Measurements from ENCODE around the gene COX5B. TPM values are rescaled to one million over a fixed set of nuclear protein-coding genes. Genes with fewer than 3 reads are reported as not detected.
"Not testable (repeated sequence)": the region's sequence is repeated elsewhere in the genome, so short reads cannot be mapped to it uniquely, and the experiment has no call there.

The COX5B gene
- total RNA-seq, 1 experiment from 2014 or later = 196 TPM

GRCh38 chr2:97617911-97618310, 28.0 kb upstream of the COX5B start:
- no peaks in the 10 kb centered on the region for H3K9me3 Mint-ChIP-seq (ENCODE audit: low read depth, unreplicated experiment)
- CTCF ChIA-PET = no interaction called here
- H3K27ac Mint-ChIP-seq (ENCODE audit: unreplicated experiment) = no peak overlapping the region
- H3K4me1 Mint-ChIP-seq (ENCODE audit: low read depth, unreplicated experiment) = no peaks in the 10 kb centered on the region
- no peak overlapping the region for H3K4me3 Mint-ChIP-seq (ENCODE audit: low read depth, unreplicated experiment)
- H3K27me3 Mint-ChIP-seq (ENCODE audit: unreplicated experiment) = no peaks in the 10 kb centered on the region
- TF ChIP-seq CTCF (IDR thresholded peaks at IDR 0.05; ENCODE audit: unreplicated experiment) = no peak
- DNase-seq = no peak
- intact Hi-C loops (cut with micrococcal nuclease; ENCODE audit: unreplicated experiment) = no loop called here
- BruUV-seq (replicated peaks) = no TSS peak
- no peaks in the 10 kb centered on the region for H3K36me3 Mint-ChIP-seq (ENCODE audit: insufficient read depth, unreplicated experiment)

- H3K4me1 Mint-ChIP-seq (ENCODE audit: low read depth, unreplicated experiment); intact Hi-C loops (cut with micrococcal nuclease; ENCODE audit: unreplicated experiment); DNase-seq; H3K27me3 Mint-ChIP-seq (ENCODE audit: unreplicated experiment); CTCF ChIA-PET; H3K9me3 Mint-ChIP-seq (ENCODE audit: low read depth, unreplicated experiment); H3K36me3 Mint-ChIP-seq (ENCODE audit: insufficient read depth, unreplicated experiment); H3K4me3 Mint-ChIP-seq (ENCODE audit: low read depth, unreplicated experiment); BruUV-seq (replicated peaks); H3K27ac Mint-ChIP-seq (ENCODE audit: unreplicated experiment): not testable (repeated sequence)
These were observed 26.7 kb upstream of the COX5B start for GRCh38 chr2:97618939-97619827.

GRCh38 chr2:97620492-97620891, 25.4 kb upstream of the COX5B start:
- H3K36me3 Mint-ChIP-seq (ENCODE audit: insufficient read depth, unreplicated experiment); H3K4me3 Mint-ChIP-seq (ENCODE audit: low read depth, unreplicated experiment); H3K27ac Mint-ChIP-seq (ENCODE audit: unreplicated experiment); intact Hi-C loops (cut with micrococcal nuclease; ENCODE audit: unreplicated experiment); H3K9me3 Mint-ChIP-seq (ENCODE audit: low read depth, unreplicated experiment); DNase-seq; CTCF ChIA-PET; BruUV-seq (replicated peaks); H3K27me3 Mint-ChIP-seq (ENCODE audit: unreplicated experiment); H3K4me1 Mint-ChIP-seq (ENCODE audit: low read depth, unreplicated experiment): not testable (repeated sequence)

- H3K27me3 Mint-ChIP-seq (ENCODE audit: unreplicated experiment); CTCF ChIA-PET; H3K9me3 Mint-ChIP-seq (ENCODE audit: low read depth, unreplicated experiment); H3K36me3 Mint-ChIP-seq (ENCODE audit: insufficient read depth, unreplicated experiment); H3K4me3 Mint-ChIP-seq (ENCODE audit: low read depth, unreplicated experiment); H3K4me1 Mint-ChIP-seq (ENCODE audit: low read depth, unreplicated experiment); DNase-seq; intact Hi-C loops (cut with micrococcal nuclease; ENCODE audit: unreplicated experiment); H3K27ac Mint-ChIP-seq (ENCODE audit: unreplicated experiment); BruUV-seq (replicated peaks): not testable (repeated sequence)
These were observed 22.9 kb upstream of the COX5B start for GRCh38 chr2:97622976-97623375.

GRCh38 chr2:97625354-97626048, 20.4 kb upstream of the COX5B start:
- H3K27ac Mint-ChIP-seq (ENCODE audit: unreplicated experiment); intact Hi-C loops (cut with micrococcal nuclease; ENCODE audit: unreplicated experiment); H3K36me3 Mint-ChIP-seq (ENCODE audit: insufficient read depth, unreplicated experiment); H3K4me1 Mint-ChIP-seq (ENCODE audit: low read depth, unreplicated experiment); H3K4me3 Mint-ChIP-seq (ENCODE audit: low read depth, unreplicated experiment); BruUV-seq (replicated peaks); DNase-seq; CTCF ChIA-PET; H3K9me3 Mint-ChIP-seq (ENCODE audit: low read depth, unreplicated experiment): not testable (repeated sequence)
- H3K27me3 Mint-ChIP-seq (ENCODE audit: unreplicated experiment) = peaks cover 23% of the 10 kb centered on the region

GRCh38 chr2:97626049-97626430, 19.8 kb upstream of the COX5B start:
- peaks cover 27% of the 10 kb centered on the region for H3K27me3 Mint-ChIP-seq (ENCODE audit: unreplicated experiment)
- DNase-seq; CTCF ChIA-PET; H3K36me3 Mint-ChIP-seq (ENCODE audit: insufficient read depth, unreplicated experiment); H3K4me1 Mint-ChIP-seq (ENCODE audit: low read depth, unreplicated experiment); H3K4me3 Mint-ChIP-seq (ENCODE audit: low read depth, unreplicated experiment); H3K27ac Mint-ChIP-seq (ENCODE audit: unreplicated experiment); H3K9me3 Mint-ChIP-seq (ENCODE audit: low read depth, unreplicated experiment); intact Hi-C loops (cut with micrococcal nuclease; ENCODE audit: unreplicated experiment); BruUV-seq (replicated peaks): not testable (repeated sequence)
